ENCODE results near the gene PKDREJ. TPM values are rescaled to one million over a fixed set of nuclear protein-coding genes. Genes with fewer than 3 reads are reported as not detected.

The PKDREJ gene
- total RNA-seq, 1 experiment from 2014 or later, result not detected

DNA sequence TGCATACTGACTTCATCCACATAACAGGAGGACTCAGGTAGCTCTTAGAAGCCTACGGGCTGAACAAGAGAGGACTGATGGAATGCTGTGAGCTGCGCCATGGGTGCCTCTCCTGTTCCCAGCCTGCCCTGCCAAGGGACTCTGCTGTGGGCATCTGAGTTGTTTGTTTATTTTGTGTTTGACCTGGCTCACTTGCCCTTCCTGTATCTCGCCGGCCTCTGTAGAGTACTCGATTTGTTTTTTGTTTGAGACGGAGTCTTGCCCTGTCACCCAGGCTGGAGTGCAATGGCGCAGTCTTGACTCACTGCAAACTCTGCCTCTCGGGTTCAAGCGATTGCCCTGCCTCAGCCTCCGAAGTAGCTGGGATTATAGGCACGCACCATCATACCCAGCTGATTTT lies 6.4 kb upstream of the PKDREJ start:
- no TSS peak for BruUV-seq (replicated peaks)
- RAD21 ChIA-PET (ENCODE audit: low non-redundant PET in 1 of 2, low total read pairs in 2 of 2, uncharacterized antibody in 2 of 2, unreplicated experiment in 2 of 2), result no interaction called here
- Histone ChIP-seq H3K4me2 (ENCODE audit: low read length) (0 out of 2 replicates have a peak overlapping the region, but pooled peaks have one; percentile 81), H3K9me2 (ENCODE audit: insufficient read depth) (no peaks in the 10 kb centered on the region), H3K27ac (ENCODE audit: low read depth, low read length) (no peak overlapping the region), H3K9ac (ENCODE audit: low read length) (no peak overlapping the region), H3K79me2 (ENCODE audit: insufficient read depth, low read length) (peaks cover 4% of the 10 kb centered on the region; the same call in 1 of the 2 replicates), H3K36me3 (ENCODE audit: control insufficient read depth in 1 of 2, insufficient read depth in 2 of 2, low read length in 2 of 2) (peaks cover 4 to 16% of the 10 kb centered on the region in 2 experiments; a peak in 3 of 4 replicates), H3K4me3 (replicated peaks in 1 of 2; ENCODE audit: low read depth in 1 of 2, low read length in 2 of 2) (no peak overlapping the region), H3K27me3 (ENCODE audit: insufficient read depth, low read length) (no peaks in the 10 kb centered on the region), H3K4me1 (ENCODE audit: control insufficient read depth in 1 of 2, insufficient read depth in 2 of 2, low read length in 2 of 2) (peaks cover 8 to 25% of the 10 kb centered on the region in 2 experiments), H4K20me1 (ENCODE audit: insufficient read depth) (no peaks in the 10 kb centered on the region), H2AFZ (ENCODE audit: low read depth, low read length, poor library complexity, severe bottlenecking) (no peak overlapping the region), H3K9me3 (ENCODE audit: control insufficient read depth in 1 of 2, insufficient read depth in 1 of 2, low read depth in 1 of 2, low read length in 2 of 2) (no peaks in the 10 kb centered on the region)
- DNase-seq (ENCODE audit: low read depth, low spot score), result no peak
- ATAC-seq, result no peak
- CTCF ChIA-PET, result interaction anchor here (0.6 kb wide), 1 partner anchor 292 kb away, joined by 3 read pairs; the partner anchor contains the start of gene WNT7B
- intact Hi-C loops (cut with micrococcal nuclease), result no loop called here
- TF ChIP-seq EGR1 (IDR thresholded peaks at IDR 0.05; ENCODE audit: low read depth) (no peak), SIN3A (IDR thresholded peaks at IDR 0.05; ENCODE audit: low read depth) (no peak), SRF (IDR thresholded peaks at IDR 0.05; ENCODE audit: low read depth) (no peak), POLR2AphosphoS5 (IDR thresholded peaks at IDR 0.05; ENCODE audit: low read depth, low read length) (no peak), YY1 (IDR thresholded peaks at IDR 0.05; ENCODE audit: extremely low read depth, insufficient replicate concordance, low read depth, low read length) (no peak), ZFX (IDR thresholded peaks at IDR 0.05) (no peak), JUND (IDR thresholded peaks at IDR 0.05) (no peak), CBX3 (IDR thresholded peaks at IDR 0.05; ENCODE audit: low read depth) (no peak), ZNF274 (IDR thresholded peaks at IDR 0.05; ENCODE audit: low read depth, low read length) (no peak), FOSL1 (IDR thresholded peaks at IDR 0.05; ENCODE audit: low read depth) (no peak), TCF7L2 (IDR thresholded peaks at IDR 0.05; ENCODE audit: borderline replicate concordance, extremely low read depth, insufficient read depth, insufficient read length) (no peak), CEBPB (IDR thresholded peaks at IDR 0.05; ENCODE audit: low read depth) (no peak), ELF1 (IDR thresholded peaks at IDR 0.05; ENCODE audit: borderline replicate concordance, low read depth) (no peak), SP1 (IDR thresholded peaks at IDR 0.05; ENCODE audit: low read depth) (no peak), EZH2phosphoT487 (IDR thresholded peaks at IDR 0.05; ENCODE audit: borderline replicate concordance) (no peak)
- TF ChIP-seq, protein P1, sequence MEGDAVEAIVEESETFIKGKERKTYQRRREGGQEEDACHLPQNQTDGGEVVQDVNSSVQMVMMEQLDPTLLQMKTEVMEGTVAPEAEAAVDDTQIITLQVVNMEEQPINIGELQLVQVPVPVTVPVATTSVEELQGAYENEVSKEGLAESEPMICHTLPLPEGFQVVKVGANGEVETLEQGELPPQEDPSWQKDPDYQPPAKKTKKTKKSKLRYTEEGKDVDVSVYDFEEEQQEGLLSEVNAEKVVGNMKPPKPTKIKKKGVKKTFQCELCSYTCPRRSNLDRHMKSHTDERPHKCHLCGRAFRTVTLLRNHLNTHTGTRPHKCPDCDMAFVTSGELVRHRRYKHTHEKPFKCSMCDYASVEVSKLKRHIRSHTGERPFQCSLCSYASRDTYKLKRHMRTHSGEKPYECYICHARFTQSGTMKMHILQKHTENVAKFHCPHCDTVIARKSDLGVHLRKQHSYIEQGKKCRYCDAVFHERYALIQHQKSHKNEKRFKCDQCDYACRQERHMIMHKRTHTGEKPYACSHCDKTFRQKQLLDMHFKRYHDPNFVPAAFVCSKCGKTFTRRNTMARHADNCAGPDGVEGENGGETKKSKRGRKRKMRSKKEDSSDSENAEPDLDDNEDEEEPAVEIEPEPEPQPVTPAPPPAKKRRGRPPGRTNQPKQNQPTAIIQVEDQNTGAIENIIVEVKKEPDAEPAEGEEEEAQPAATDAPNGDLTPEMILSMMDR (IDR thresholded peaks at IDR 0.05 in 2 of 3, conservative IDR thresholded peaks at IDR 0.05 in 1 of 3; ENCODE audit: borderline replicate concordance in 1 of 3, insufficient read depth in 1 of 3, low read depth in 2 of 3, low read length in 2 of 3), result no peak
- TF ChIP-seq, protein P2, sequence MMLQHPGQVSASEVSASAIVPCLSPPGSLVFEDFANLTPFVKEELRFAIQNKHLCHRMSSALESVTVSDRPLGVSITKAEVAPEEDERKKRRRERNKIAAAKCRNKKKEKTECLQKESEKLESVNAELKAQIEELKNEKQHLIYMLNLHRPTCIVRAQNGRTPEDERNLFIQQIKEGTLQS (IDR thresholded peaks at IDR 0.05), result no peak
- TF ChIP-seq, protein P3, sequence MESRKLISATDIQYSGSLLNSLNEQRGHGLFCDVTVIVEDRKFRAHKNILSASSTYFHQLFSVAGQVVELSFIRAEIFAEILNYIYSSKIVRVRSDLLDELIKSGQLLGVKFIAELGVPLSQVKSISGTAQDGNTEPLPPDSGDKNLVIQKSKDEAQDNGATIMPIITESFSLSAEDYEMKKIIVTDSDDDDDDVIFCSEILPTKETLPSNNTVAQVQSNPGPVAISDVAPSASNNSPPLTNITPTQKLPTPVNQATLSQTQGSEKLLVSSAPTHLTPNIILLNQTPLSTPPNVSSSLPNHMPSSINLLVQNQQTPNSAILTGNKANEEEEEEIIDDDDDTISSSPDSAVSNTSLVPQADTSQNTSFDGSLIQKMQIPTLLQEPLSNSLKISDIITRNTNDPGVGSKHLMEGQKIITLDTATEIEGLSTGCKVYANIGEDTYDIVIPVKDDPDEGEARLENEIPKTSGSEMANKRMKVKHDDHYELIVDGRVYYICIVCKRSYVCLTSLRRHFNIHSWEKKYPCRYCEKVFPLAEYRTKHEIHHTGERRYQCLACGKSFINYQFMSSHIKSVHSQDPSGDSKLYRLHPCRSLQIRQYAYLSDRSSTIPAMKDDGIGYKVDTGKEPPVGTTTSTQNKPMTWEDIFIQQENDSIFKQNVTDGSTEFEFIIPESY (IDR thresholded peaks at IDR 0.05; ENCODE audit: extremely low read depth, insufficient replicate concordance, low read length), result no peak
- TF ChIP-seq, protein P4, sequence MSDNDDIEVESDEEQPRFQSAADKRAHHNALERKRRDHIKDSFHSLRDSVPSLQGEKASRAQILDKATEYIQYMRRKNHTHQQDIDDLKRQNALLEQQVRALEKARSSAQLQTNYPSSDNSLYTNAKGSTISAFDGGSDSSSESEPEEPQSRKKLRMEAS (IDR thresholded peaks at IDR 0.05), result no peak
- POLR2A ChIA-PET, result interaction anchor here (1.6 kb wide), 1 partner anchor 27 kb away, joined by 4 read pairs; the partner anchor contains the start of gene GTSE1
